HG03460 (cell line): ENCODE measurements around the gene POLDIP3.

Source experiments
- ATAC-seq: cut with Tn5 transposase; IDR thresholded peaks from one replicate; pipeline ENCODE4 v1.9.1; 2021; ENCODE audit not compliant: unreplicated experiment

POLDIP3 gene

DNA sequence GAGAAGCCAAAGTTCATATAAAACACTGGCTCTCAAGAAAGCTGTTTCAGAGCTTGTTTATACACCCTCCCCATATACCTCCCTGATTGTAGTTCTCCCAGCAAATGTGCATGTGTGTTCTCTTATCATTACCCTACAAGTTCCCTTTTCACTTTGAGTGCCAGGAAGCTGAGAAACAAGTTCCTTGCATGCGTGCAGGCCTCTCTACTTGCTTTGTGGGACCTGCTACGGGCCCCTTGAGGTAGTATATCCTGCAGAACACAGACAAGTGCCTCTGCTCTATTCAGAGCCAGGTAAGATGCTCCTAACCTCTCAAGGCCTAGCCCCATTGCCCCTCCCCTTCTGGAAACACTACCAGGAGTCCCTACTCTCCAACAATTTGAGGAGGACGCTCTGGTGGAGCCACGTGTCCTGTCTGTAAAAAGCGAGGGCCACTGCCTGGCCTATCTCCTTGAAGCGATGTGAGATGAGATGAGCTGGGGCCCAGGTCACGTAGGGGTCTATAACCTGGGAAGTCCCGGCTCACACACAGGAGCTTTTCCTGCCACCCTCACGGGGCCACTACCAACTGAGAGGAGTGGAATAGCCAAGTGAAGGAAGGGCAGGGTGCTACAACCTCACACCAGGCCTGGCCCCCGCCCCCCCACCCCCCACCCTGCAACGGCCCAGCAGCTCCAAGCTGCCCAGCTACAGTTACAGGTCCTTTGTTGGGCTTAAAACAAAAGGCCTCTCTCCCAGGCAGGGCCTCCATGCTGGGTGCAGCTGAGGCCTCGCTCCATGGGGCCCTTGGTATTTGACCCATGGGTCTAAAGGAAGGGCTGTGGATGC, 28.3 kb upstream of the POLDIP3 start:
- ATAC-seq, result no peak

GRCh38 chr22:42641801-42642413, 27.2 kb upstream of the POLDIP3 start:
- ATAC-seq, result no peak

- ATAC-seq, result no peak
Measured at GRCh38 chr22:42639541-42640241, 25.0 kb upstream of the POLDIP3 start.

- ATAC-seq, result no peak
Measured at GRCh38 chr22:42637555-42637954, 22.9 kb upstream of the POLDIP3 start.

- no peak for ATAC-seq
Measured at GRCh38 chr22:42636506-42636905, 21.8 kb upstream of the POLDIP3 start.

- ATAC-seq, result no peak
Measured at GRCh38 chr22:42635531-42635930, 20.8 kb upstream of the POLDIP3 start.

DNA sequence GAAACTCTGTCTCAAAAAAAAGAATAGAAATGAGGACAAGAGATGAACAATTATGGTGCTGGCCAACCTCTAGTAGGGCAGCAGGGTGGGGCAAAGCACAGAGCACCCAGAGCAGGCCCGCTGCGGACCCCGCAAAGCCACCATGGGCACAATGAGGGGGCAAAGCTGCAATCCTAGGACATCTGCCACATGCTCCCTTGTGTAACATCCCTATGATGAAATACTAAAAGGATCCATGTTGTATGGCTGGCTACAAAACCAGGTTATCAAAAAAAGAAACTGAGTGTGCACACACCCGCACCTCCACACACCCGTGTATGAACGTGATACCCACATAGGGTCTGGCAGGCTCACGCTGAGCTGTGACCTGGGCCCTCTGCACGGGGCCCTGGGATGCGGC, 18.3 kb upstream of the POLDIP3 start:
- no peak for ATAC-seq

DNA sequence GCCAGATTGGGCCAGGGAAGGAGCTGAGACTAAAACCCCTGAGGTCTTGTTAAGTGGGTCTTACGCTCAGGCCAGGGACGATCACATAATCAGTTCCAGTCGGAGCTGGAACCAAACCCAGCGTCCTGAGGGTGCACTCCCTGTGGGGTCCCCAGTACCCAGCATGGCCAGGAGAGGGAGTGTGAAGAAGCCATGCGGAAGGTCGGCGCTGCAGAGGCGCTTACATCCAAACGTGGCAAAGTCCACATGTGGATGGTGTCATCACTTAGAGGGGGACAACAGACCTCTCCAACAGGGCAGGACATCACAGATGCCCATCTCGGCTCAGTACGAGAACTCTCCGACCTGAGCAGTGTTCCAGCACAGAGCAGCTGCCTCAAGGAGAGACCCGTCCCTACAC, 17.4 kb upstream of the POLDIP3 start:
- ATAC-seq, result no peak

GRCh38 chr22:42630901-42631602, 16.4 kb upstream of the POLDIP3 start:
- no peak for ATAC-seq

DNA sequence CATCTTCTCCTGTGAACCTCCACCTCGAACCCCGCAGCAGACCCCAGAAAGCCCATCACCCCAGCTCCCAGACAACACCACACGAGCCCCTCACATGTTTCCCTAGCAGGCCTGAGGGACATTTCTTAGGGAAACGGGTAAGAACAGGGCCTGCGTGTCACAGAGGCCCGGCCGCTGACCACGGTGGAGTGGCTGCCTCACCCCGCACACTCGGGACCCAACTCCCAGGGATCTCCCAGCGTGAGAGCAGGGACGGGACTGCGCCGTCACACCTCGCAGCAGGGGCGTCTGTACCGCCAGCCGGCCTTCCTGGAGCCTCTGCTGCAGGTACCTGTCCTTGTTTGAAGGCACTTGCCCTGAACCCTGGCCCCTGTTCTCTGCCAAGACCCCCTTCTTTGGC, 15.5 kb upstream of the POLDIP3 start:
- no peak for ATAC-seq

DNA sequence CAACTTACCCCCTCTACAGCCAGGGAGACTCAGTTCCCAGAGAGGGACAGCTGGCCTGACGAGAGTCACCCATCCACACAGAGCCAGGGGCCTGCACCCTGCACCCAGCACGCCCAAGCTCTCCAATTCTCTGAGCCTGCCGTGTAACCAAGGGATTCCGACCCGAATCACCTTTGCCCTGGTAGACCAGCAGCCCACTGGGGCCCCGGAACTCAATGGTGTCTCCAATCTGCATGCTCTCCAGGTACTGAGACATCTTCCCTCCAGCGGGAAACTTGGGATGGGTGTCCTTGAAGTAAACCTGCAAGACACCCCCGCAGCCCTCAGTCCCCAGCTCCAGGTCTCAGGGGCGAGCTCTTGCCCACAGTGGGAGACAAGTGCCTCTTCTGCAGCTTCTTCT, 13.3 kb upstream of the POLDIP3 start:
- ATAC-seq, result no peak

DNA sequence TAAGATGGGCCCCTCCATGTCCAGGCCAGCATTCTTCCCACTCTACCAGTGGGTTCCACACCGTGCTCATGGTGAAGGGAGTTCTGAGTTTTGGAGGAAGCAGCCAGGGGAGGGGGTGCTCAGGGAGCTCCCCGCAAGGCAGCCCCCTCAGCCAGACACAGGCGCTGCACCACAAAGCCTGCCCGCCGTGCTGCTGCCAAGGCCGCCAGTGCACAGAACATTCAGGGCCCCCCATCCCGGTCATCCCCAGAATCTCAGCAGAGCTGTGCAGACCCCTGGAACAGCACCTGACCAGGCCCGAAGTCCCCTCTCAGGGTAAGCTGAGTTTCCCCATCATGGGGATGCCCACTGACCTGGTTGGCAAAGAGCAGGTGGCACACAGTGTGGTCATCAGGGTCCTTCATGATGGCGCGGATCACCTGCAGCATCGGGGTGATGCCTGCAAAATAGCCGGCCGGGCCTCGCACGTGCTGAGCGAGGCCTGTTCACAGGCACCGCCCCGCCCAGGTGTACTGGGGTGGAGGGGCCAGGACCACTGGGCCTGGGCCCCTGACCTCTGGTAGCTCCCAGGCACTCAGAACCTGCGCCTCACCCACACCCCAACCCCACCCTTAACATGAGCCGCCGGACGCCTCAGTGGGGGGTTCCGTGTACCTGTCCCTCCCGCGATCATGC, 12.4 kb upstream of the POLDIP3 start:
- no peak for ATAC-seq

DNA sequence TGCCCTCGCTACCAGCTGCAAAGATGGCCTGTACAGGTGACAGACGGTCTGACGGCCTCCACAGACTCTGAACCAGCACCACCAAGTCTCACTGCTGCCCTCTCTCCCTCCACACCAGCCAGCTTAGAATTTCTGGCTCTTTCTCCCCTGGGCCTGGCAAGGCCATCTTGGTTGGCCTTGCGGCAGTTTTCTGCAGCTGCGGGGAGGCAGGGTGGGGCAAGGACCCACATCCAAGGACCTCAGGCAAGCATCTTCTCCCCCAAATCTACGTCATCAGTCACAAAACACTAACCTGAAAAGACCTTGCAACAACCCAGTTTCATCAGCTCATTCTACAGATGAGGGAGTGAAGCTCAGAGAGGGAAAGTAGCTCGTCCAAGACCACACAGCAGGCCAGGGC, 11.7 kb upstream of the POLDIP3 start:
- no peak for ATAC-seq

DNA sequence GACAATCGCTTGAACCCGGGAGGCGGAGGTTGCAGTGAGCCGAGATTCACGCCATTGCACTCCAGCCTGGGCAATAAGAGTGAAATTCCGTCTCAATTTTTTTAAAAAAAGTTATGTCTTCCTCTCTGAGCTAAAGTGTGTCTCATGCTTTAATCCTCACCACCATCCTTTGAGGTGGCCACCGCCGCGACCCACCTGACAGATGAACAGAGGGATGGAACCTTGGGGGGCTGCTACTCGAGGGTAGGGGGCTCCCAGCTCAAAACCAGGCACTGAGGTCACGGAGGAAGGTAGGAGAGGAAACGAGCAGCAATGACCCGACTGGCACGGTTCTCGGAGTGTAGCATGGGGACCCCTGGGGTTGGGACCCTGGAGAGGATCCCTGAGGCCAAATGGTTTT, 10.7 kb upstream of the POLDIP3 start:
- no peak for ATAC-seq

DNA sequence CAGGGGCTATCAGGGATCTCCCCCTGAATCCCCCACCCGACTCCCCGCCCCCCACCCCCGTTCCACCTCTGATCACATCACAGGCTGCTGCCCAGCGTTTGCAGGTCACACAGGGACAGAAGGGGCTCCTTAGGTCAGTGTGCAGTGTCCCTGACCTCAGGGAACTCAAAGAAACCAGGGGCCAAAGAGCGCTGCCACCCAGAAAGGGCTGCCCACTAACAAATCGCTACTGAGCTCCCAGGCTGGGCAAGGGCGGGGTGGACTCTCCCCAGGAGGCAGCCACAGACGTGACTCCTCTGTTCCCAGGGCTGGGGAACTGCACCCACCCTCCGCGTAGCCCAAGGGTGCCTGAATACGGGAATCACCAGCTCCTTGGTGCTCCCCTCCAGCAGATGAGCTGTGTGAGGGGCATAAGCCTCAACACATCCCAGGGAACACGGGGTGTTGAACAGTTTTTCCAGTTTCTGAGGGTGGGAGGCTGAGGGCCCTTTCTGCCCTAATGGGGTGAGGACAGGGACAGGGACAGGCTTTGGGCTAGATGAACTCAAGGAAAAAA, 9.9 kb upstream of the POLDIP3 start:
- ATAC-seq, result no peak

DNA sequence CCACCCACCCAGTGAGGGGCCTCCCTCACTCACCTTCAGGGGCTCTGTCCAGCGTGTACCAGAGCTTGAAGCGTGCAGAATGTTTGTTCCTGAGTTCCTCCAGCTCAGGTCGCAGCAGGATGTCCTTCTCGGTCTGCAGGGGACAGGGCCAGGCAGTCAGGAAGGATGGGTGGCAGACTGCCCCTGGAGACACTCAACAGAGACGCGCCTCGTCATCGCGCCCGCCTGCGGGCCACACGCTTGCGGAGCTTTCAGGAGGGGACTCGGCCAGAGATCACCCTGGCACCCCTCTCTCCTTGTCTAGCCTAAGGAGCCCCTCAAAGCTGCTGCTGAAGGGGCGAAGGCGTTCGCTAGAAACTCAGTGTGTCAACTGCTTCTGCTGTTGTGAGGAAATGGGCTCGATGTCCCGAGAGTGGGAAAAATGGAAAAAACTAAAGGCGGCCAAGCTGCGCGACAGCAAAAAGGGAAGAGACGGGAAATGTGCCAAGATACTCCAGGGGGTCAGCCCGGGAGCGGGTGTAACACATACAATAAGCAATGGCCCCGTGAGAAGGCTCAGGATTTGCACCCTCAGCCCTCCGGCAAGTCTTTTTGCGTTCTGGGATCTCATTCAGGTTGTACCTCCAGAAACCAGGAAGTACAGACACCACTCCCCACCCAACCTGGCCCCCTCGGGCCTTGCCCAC, 9.2 kb upstream of the POLDIP3 start:
- no peak for ATAC-seq

GRCh38 chr22:42623301-42623751, 8.6 kb upstream of the POLDIP3 start:
- no peak for ATAC-seq

- no peak for ATAC-seq
Measured at GRCh38 chr22:42622061-42622710, 7.5 kb upstream of the POLDIP3 start.

GRCh38 chr22:42621505-42622002, 6.9 kb upstream of the POLDIP3 start:
- no peak for ATAC-seq
